DOHH2 (cell line): ENCODE results near the gene SAAL1.

Source experiments
- H3F3A ChIP-seq: fragments of 200-600 bp; sonication (generic), shearing (Covaris generic); 2 replicates; pipeline ENCODE4 v1.6.0; 2016; ENCODE audit warnings: antibody characterized with exemption, mild to moderate bottlenecking; ENCODE audit not compliant: control insufficient read depth, insufficient read depth
- H3K27ac ChIP-seq: fragments of 200-600 bp; sonication (generic); 2 replicates; pipeline ENCODE4 v1.5.1; 2014; ENCODE audit warnings: low read depth, mild to moderate bottlenecking, low read length, moderate library complexity
- H3K27me3 ChIP-seq: fragments of 200-600 bp; sonication (generic); 2 replicates; pipeline ENCODE4 v1.6.1; 2014; ENCODE audit warnings: mild to moderate bottlenecking, low read length, mixed read lengths; ENCODE audit not compliant: control insufficient read depth
- H3K36me3 ChIP-seq: fragments of 200-600 bp; sonication (generic); 2 replicates; pipeline ENCODE4 v1.6.1; 2014; ENCODE audit warnings: mild to moderate bottlenecking, low read length, moderate library complexity, mixed read lengths; ENCODE audit not compliant: control insufficient read depth
- H3K4me1 ChIP-seq: fragments of 200-600 bp; sonication (generic); 2 replicates; pipeline ENCODE4 v1.6.1; 2014; ENCODE audit warnings: mild to moderate bottlenecking, low read length, mixed read lengths; ENCODE audit not compliant: control insufficient read depth
- H3K4me2 ChIP-seq: fragments of 200-600 bp; sonication (generic); 2 replicates; pipeline ENCODE4 v1.6.0; 2014; ENCODE audit warnings: mild to moderate bottlenecking, low read length, moderate library complexity
- H3K4me3 ChIP-seq: fragments of 200-600 bp; sonication (generic); 2 replicates; pipeline ENCODE4 v1.5.1; 2014; ENCODE audit warnings: mild to moderate bottlenecking, low read length, mixed read lengths
- H3K79me2 ChIP-seq: fragments of 200-600 bp; sonication (generic); 2 replicates; pipeline ENCODE4 v1.6.1; 2014; ENCODE audit warnings: mild to moderate bottlenecking, low read length, mixed read lengths; ENCODE audit not compliant: control insufficient read depth
- H3K9me2 ChIP-seq: fragments of 200-600 bp; sonication (generic); replicated peaks from 2 replicates; pipeline ENCODE4 v1.6.1; 2014; ENCODE audit warnings: mild to moderate bottlenecking, low read length, mixed read lengths; ENCODE audit not compliant: control insufficient read depth
- H3K9me3 ChIP-seq: fragments of 200-600 bp; sonication (generic); 2 replicates; pipeline ENCODE4 v1.6.1; 2014; ENCODE audit warnings: antibody characterized with exemption, low read length, mixed read lengths; ENCODE audit not compliant: control insufficient read depth, insufficient read depth
- H4K20me1 ChIP-seq: fragments of 200-600 bp; sonication (generic); 2 replicates; pipeline ENCODE4 v1.6.0; 2014; ENCODE audit warnings: low read depth, mild to moderate bottlenecking, antibody characterized with exemption, low read length, moderate library complexity; ENCODE audit not compliant: control insufficient read depth, insufficient read depth
- EZH2phosphoT487 ChIP-seq: fragments of 200-600 bp; sonication (generic); IDR thresholded peaks from 2 replicates; pipeline ENCODE4 v1.6.1; 2017; ENCODE audit warnings: borderline replicate concordance, mild to moderate bottlenecking, antibody characterized with exemption, low read length, moderate library complexity, mixed read lengths
- TF ChIP-seq, protein P1 (sequence below): fragments of 200-600 bp; sonication (generic); IDR thresholded peaks from one replicate; pipeline ENCODE4 v1.5.1; 2014; ENCODE audit warnings: antibody characterized with exemption, mild to moderate bottlenecking, low read depth, low read length; ENCODE audit not compliant: poor library complexity, severe bottlenecking

SAAL1 gene

GRCh38 chr11:18075444-18075843 is 30.4 kb downstream of the SAAL1 start:
- H3K4me2 ChIP-seq: no peak overlapping the region
- no peak overlapping the region for H3K4me3 ChIP-seq
- no peaks in the 10 kb centered on the region for H3K9me3 ChIP-seq
- H3K27me3 ChIP-seq: no peaks in the 10 kb centered on the region
- TF ChIP-seq, protein P1, sequence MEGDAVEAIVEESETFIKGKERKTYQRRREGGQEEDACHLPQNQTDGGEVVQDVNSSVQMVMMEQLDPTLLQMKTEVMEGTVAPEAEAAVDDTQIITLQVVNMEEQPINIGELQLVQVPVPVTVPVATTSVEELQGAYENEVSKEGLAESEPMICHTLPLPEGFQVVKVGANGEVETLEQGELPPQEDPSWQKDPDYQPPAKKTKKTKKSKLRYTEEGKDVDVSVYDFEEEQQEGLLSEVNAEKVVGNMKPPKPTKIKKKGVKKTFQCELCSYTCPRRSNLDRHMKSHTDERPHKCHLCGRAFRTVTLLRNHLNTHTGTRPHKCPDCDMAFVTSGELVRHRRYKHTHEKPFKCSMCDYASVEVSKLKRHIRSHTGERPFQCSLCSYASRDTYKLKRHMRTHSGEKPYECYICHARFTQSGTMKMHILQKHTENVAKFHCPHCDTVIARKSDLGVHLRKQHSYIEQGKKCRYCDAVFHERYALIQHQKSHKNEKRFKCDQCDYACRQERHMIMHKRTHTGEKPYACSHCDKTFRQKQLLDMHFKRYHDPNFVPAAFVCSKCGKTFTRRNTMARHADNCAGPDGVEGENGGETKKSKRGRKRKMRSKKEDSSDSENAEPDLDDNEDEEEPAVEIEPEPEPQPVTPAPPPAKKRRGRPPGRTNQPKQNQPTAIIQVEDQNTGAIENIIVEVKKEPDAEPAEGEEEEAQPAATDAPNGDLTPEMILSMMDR: no peak
- TF ChIP-seq EZH2phosphoT487: no peak
- no peaks in the 10 kb centered on the region for H4K20me1 ChIP-seq
- no peaks in the 10 kb centered on the region for H3K79me2 ChIP-seq
- peaks cover 24% of the 10 kb centered on the region for H3K36me3 ChIP-seq
- no peak overlapping the region for H3K27ac ChIP-seq
- no peaks in the 10 kb centered on the region; the same call in 1 of the 2 replicates for H3F3A ChIP-seq
- H3K4me1 ChIP-seq: no peaks in the 10 kb centered on the region
- H3K9me2 ChIP-seq: no peaks in the 10 kb centered on the region

- Histone ChIP-seq H4K20me1 (no peaks in the 10 kb centered on the region), H3F3A (no peaks in the 10 kb centered on the region), H3K27me3 (no peaks in the 10 kb centered on the region), H3K36me3 (peaks cover 4% of the 10 kb centered on the region; the same call in 1 of the 2 replicates), H3K4me3 (no peak overlapping the region), H3K27ac (no peak overlapping the region), H3K9me2 (no peaks in the 10 kb centered on the region), H3K79me2 (no peaks in the 10 kb centered on the region), H3K9me3 (no peaks in the 10 kb centered on the region), H3K4me2 (no peak overlapping the region), H3K4me1 (no peaks in the 10 kb centered on the region)
- TF ChIP-seq, protein P1: no peak
- no peak for TF ChIP-seq EZH2phosphoT487
These were observed 34.7 kb downstream of the SAAL1 start for GRCh38 chr11:18071098-18071705.

- Histone ChIP-seq H3K4me1 (peaks cover 5% of the 10 kb centered on the region), H3K36me3 (no peaks in the 10 kb centered on the region), H3K4me2 (no peak overlapping the region), H3K4me3 (no peak overlapping the region), H3F3A (no peaks in the 10 kb centered on the region), H3K27me3 (0 out of 2 replicates have a peak, but pooled peaks cover 1% of the 10 kb centered on the region), H3K9me2 (no peaks in the 10 kb centered on the region), H3K9me3 (no peaks in the 10 kb centered on the region), H3K27ac (no peak overlapping the region), H3K79me2 (no peaks in the 10 kb centered on the region), H4K20me1 (no peaks in the 10 kb centered on the region)
- TF ChIP-seq, protein P1: no peak
- no peak for TF ChIP-seq EZH2phosphoT487
These were observed 38.5 kb downstream of the SAAL1 start for GRCh38 chr11:18067372-18067771.
